ENCODE results near the gene PTPRK.

PTPRK gene

DNA sequence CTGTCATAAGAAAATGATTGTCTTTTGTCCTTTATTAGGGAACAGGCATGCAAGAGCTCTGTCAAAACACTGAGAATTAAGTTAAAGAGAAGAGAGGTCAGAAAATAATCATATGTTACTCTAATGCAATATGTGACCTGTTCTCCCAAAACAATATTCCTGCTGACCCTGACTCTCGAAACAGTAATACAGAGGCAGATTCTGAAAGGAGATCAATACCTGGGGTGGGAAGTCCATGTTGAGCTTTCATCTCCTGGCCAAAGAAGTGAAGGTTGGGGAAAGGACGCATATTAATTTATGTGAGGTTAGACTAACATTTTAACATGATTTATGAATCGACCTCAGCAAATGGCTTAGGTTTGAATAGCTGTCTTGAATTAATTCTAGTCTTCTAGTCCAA lies 243.0 kb downstream of the PTPRK start:
- Histone ChIP-seq H3K4me3 (ENCODE audit: low read length) (no peak overlapping the region), H3K23ac (ENCODE audit: low read length) (no peak overlapping the region), H3K9ac (ENCODE audit: low read length) (no peak overlapping the region), H2BK15ac (replicated peaks; ENCODE audit: low read depth) (no peak overlapping the region), H4K8ac (ENCODE audit: low read depth, low read length) (no peak overlapping the region), H4K5ac (ENCODE audit: low read length) (no peak overlapping the region), H3K4me2 (ENCODE audit: low read length) (no peak overlapping the region), H2AK5ac (ENCODE audit: low read length) (no peak overlapping the region), H2BK120ac (ENCODE audit: low read depth, low read length) (no peak overlapping the region), H3K56ac (ENCODE audit: low read length) (no peak overlapping the region), H2BK5ac (ENCODE audit: low read length) (no peak overlapping the region), H3K27me3 (ENCODE audit: insufficient read depth, low read length, poor library complexity) (no peaks in the 10 kb centered on the region), H3K18ac (ENCODE audit: low read length) (no peak overlapping the region), H3K36me3 (ENCODE audit: control insufficient read depth, insufficient read depth, low read length) (no peaks in the 10 kb centered on the region), H3K4ac (ENCODE audit: low read depth, low read length) (no peak overlapping the region), H3K27ac (ENCODE audit: low read depth, low read length) (no peak overlapping the region), H3K4me1 (ENCODE audit: control insufficient read depth, low read depth, low read length) (peaks cover 3% of the 10 kb centered on the region), H3K79me2 (ENCODE audit: control insufficient read depth, insufficient read depth, low read length) (no peaks in the 10 kb centered on the region), H3K79me1 (ENCODE audit: low read length) (no peaks in the 10 kb centered on the region)
- no CpG with 5 or more reads among the region's 3 CpGs for WGBS (ENCODE audit: extremely low coverage, insufficient coverage, low lambda C conversion rate)
- DNase-seq: no peak

DNA sequence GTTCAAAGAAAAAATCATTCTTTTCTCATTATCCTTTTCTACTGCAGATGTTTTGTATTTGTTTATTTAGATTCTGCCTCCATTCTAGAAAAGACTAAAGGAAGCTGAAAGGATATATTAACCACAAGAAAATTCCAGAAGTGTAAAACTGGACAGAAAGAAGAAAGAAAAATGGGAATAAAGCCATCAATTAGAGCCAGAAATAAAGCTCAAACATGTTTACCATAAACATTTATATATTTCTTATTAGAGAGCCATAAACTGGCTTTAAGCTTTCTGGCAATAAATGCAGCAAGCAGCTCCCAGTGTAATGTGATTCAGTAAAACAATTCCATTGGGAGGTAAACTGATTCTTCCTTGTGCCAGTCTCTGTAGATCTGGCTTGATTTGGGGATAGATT lies 244.1 kb downstream of the PTPRK start:
- Histone ChIP-seq H3K23ac (ENCODE audit: low read length) (no peak overlapping the region), H3K36me3 (ENCODE audit: control insufficient read depth, insufficient read depth, low read length) (no peaks in the 10 kb centered on the region), H3K79me1 (ENCODE audit: low read length) (no peaks in the 10 kb centered on the region), H3K18ac (ENCODE audit: low read length) (no peak overlapping the region), H3K4me3 (ENCODE audit: low read length) (no peak overlapping the region), H3K27me3 (ENCODE audit: insufficient read depth, low read length, poor library complexity) (no peaks in the 10 kb centered on the region), H3K4me2 (ENCODE audit: low read length) (no peak overlapping the region), H4K8ac (ENCODE audit: low read depth, low read length) (no peak overlapping the region), H2BK120ac (ENCODE audit: low read depth, low read length) (no peak overlapping the region), H2BK15ac (replicated peaks; ENCODE audit: low read depth) (no peak overlapping the region), H2AK5ac (ENCODE audit: low read length) (no peak overlapping the region), H3K4ac (ENCODE audit: low read depth, low read length) (no peak overlapping the region), H3K27ac (ENCODE audit: low read depth, low read length) (no peak overlapping the region), H3K79me2 (ENCODE audit: control insufficient read depth, insufficient read depth, low read length) (no peaks in the 10 kb centered on the region), H3K56ac (ENCODE audit: low read length) (no peak overlapping the region), H4K5ac (ENCODE audit: low read length) (no peak overlapping the region), H3K9ac (ENCODE audit: low read length) (no peak overlapping the region), H2BK5ac (ENCODE audit: low read length) (no peak overlapping the region), H3K4me1 (ENCODE audit: control insufficient read depth, low read depth, low read length) (peaks cover under 1% of the 10 kb centered on the region)
- DNase-seq: no peak

DNA sequence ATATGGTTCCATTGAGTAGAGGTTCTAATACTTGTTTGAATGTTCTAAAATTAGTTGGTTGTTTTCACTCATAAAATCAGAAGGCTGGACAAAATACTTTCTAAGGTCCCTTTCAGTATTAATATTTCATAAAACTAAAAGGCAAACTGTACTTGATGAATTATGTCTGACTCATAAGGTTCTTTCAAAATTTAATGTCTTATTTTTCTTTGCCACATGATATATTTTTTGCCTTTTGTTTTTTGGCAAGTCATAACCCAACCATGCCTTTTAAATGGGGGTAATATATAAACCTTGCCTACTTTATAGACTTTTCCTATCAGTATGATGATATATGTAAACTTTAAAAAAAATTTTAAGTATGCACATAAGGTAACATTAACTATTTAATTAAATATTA lies 244.7 kb downstream of the PTPRK start:
- Histone ChIP-seq H3K4me3 (ENCODE audit: low read length) (no peak overlapping the region), H3K4me2 (ENCODE audit: low read length) (no peak overlapping the region), H3K4ac (ENCODE audit: low read depth, low read length) (no peak overlapping the region), H3K27ac (ENCODE audit: low read depth, low read length) (no peak overlapping the region), H4K8ac (ENCODE audit: low read depth, low read length) (no peak overlapping the region), H3K36me3 (ENCODE audit: control insufficient read depth, insufficient read depth, low read length) (no peaks in the 10 kb centered on the region), H2BK15ac (replicated peaks; ENCODE audit: low read depth) (no peak overlapping the region), H2BK120ac (ENCODE audit: low read depth, low read length) (no peak overlapping the region), H3K4me1 (ENCODE audit: control insufficient read depth, low read depth, low read length) (no peaks in the 10 kb centered on the region), H3K79me2 (ENCODE audit: control insufficient read depth, insufficient read depth, low read length) (no peaks in the 10 kb centered on the region), H3K56ac (ENCODE audit: low read length) (no peak overlapping the region), H3K23ac (ENCODE audit: low read length) (no peak overlapping the region), H3K27me3 (ENCODE audit: insufficient read depth, low read length, poor library complexity) (no peaks in the 10 kb centered on the region), H3K18ac (ENCODE audit: low read length) (no peak overlapping the region), H2AK5ac (ENCODE audit: low read length) (no peak overlapping the region), H4K5ac (ENCODE audit: low read length) (no peak overlapping the region), H2BK5ac (ENCODE audit: low read length) (no peak overlapping the region), H3K79me1 (ENCODE audit: low read length) (peaks cover 2% of the 10 kb centered on the region), H3K9ac (ENCODE audit: low read length) (no peak overlapping the region)
- no peak for DNase-seq

DNA sequence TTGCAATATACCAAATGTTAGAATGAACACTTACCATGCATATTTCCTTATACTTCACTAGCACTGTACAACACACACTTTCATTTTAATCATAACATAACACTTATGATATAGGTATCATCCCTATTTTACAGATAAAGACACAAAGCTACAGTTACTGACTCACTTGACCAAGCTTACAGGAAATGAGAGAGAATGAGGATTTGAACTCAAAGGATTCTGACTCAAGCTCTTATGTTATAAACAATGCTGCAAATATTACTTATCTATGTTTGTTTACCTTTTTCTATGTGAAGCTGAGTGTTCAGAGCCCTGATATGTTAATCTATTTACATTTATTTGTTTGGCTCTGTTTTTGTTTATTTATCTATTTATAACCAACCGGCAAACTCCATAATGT lies 245.4 kb downstream of the PTPRK start:
- Histone ChIP-seq H3K27ac (ENCODE audit: low read depth, low read length) (no peak overlapping the region), H3K9ac (ENCODE audit: low read length) (no peak overlapping the region), H3K23ac (ENCODE audit: low read length) (no peak overlapping the region), H3K79me1 (ENCODE audit: low read length) (peaks cover 2% of the 10 kb centered on the region), H3K4ac (ENCODE audit: low read depth, low read length) (no peak overlapping the region), H2BK15ac (replicated peaks; ENCODE audit: low read depth) (no peak overlapping the region), H3K4me1 (ENCODE audit: control insufficient read depth, low read depth, low read length) (no peaks in the 10 kb centered on the region), H3K27me3 (ENCODE audit: insufficient read depth, low read length, poor library complexity) (no peaks in the 10 kb centered on the region), H4K8ac (ENCODE audit: low read depth, low read length) (no peak overlapping the region), H3K36me3 (ENCODE audit: control insufficient read depth, insufficient read depth, low read length) (no peaks in the 10 kb centered on the region), H2BK5ac (ENCODE audit: low read length) (no peak overlapping the region), H4K5ac (ENCODE audit: low read length) (no peak overlapping the region), H2BK120ac (ENCODE audit: low read depth, low read length) (no peak overlapping the region), H3K79me2 (ENCODE audit: control insufficient read depth, insufficient read depth, low read length) (no peaks in the 10 kb centered on the region), H3K18ac (ENCODE audit: low read length) (no peak overlapping the region), H3K4me2 (ENCODE audit: low read length) (no peak overlapping the region), H2AK5ac (ENCODE audit: low read length) (no peak overlapping the region), H3K56ac (ENCODE audit: low read length) (no peak overlapping the region), H3K4me3 (ENCODE audit: low read length) (no peak overlapping the region)
- WGBS (ENCODE audit: extremely low coverage, insufficient coverage, low lambda C conversion rate): no CpG with 5 or more reads among the region's 1 CpG
- DNase-seq: no peak

- no CpG with 5 or more reads among the region's 1 CpG for WGBS (ENCODE audit: extremely low coverage, insufficient coverage, low lambda C conversion rate)
- Histone ChIP-seq H3K4me1 (ENCODE audit: control insufficient read depth, low read depth, low read length) (no peaks in the 10 kb centered on the region), H2BK5ac (ENCODE audit: low read length) (no peak overlapping the region), H3K18ac (ENCODE audit: low read length) (no peak overlapping the region), H3K4ac (ENCODE audit: low read depth, low read length) (no peak overlapping the region), H3K79me1 (ENCODE audit: low read length) (peaks cover 2% of the 10 kb centered on the region), H3K36me3 (ENCODE audit: control insufficient read depth, insufficient read depth, low read length) (no peaks in the 10 kb centered on the region), H3K4me3 (ENCODE audit: low read length) (no peak overlapping the region), H4K8ac (ENCODE audit: low read depth, low read length) (no peak overlapping the region), H3K56ac (ENCODE audit: low read length) (no peak overlapping the region), H3K9ac (ENCODE audit: low read length) (no peak overlapping the region), H2AK5ac (ENCODE audit: low read length) (no peak overlapping the region), H4K5ac (ENCODE audit: low read length) (no peak overlapping the region), H3K79me2 (ENCODE audit: control insufficient read depth, insufficient read depth, low read length) (no peaks in the 10 kb centered on the region), H2BK120ac (ENCODE audit: low read depth, low read length) (no peak overlapping the region), H3K23ac (ENCODE audit: low read length) (no peak overlapping the region), H3K27ac (ENCODE audit: low read depth, low read length) (no peak overlapping the region), H3K27me3 (ENCODE audit: insufficient read depth, low read length, poor library complexity) (no peaks in the 10 kb centered on the region), H2BK15ac (replicated peaks; ENCODE audit: low read depth) (no peak overlapping the region), H3K4me2 (ENCODE audit: low read length) (no peak overlapping the region)
- no peak for DNase-seq
These were observed 248.9 kb downstream of the PTPRK start for GRCh38 chr6:128271527-128271926.

GRCh38 chr6:128271011-128271410 lies 249.4 kb downstream of the PTPRK start:
- Histone ChIP-seq H3K79me2 (ENCODE audit: control insufficient read depth, insufficient read depth, low read length) (no peaks in the 10 kb centered on the region), H3K36me3 (ENCODE audit: control insufficient read depth, insufficient read depth, low read length) (no peaks in the 10 kb centered on the region), H2BK120ac (ENCODE audit: low read depth, low read length) (no peak overlapping the region), H3K4ac (ENCODE audit: low read depth, low read length) (no peak overlapping the region), H2BK5ac (ENCODE audit: low read length) (no peak overlapping the region), H3K23ac (ENCODE audit: low read length) (no peak overlapping the region), H3K4me3 (ENCODE audit: low read length) (no peak overlapping the region), H2AK5ac (ENCODE audit: low read length) (no peak overlapping the region), H3K18ac (ENCODE audit: low read length) (no peak overlapping the region), H2BK15ac (replicated peaks; ENCODE audit: low read depth) (no peak overlapping the region), H4K5ac (ENCODE audit: low read length) (no peak overlapping the region), H3K9ac (ENCODE audit: low read length) (no peak overlapping the region), H3K79me1 (ENCODE audit: low read length) (peaks cover 2% of the 10 kb centered on the region), H4K8ac (ENCODE audit: low read depth, low read length) (no peak overlapping the region), H3K4me2 (ENCODE audit: low read length) (no peak overlapping the region), H3K4me1 (ENCODE audit: control insufficient read depth, low read depth, low read length) (no peaks in the 10 kb centered on the region), H3K27ac (ENCODE audit: low read depth, low read length) (no peak overlapping the region), H3K56ac (ENCODE audit: low read length) (no peak overlapping the region), H3K27me3 (ENCODE audit: insufficient read depth, low read length, poor library complexity) (no peaks in the 10 kb centered on the region)
- no peak for DNase-seq
- no CpG with 5 or more reads among the region's 2 CpGs for WGBS (ENCODE audit: extremely low coverage, insufficient coverage, low lambda C conversion rate)

Data from mesendoderm (in vitro differentiated cells).